SK-N-SH treated with all-trans-retinoic acid at 6 μM for 48 hours (cell line): Measurements from ENCODE around the gene CLDN4.

Experiments
- PPARA ChIP-seq: fragments of 250-450 bp; sonication (Bioruptor Pico); IDR thresholded peaks from 2 replicates; pipeline ENCODE4 v1.5.0; 2020; ENCODE audit warnings: mild to moderate bottlenecking, borderline replicate concordance
- SNAI2 ChIP-seq: fragments of 250-450 bp; sonication (Bioruptor Pico); IDR thresholded peaks from 2 replicates; pipeline ENCODE4 v1.5.0; 2020; ENCODE audit warnings: mild to moderate bottlenecking, moderate library complexity

DNA sequence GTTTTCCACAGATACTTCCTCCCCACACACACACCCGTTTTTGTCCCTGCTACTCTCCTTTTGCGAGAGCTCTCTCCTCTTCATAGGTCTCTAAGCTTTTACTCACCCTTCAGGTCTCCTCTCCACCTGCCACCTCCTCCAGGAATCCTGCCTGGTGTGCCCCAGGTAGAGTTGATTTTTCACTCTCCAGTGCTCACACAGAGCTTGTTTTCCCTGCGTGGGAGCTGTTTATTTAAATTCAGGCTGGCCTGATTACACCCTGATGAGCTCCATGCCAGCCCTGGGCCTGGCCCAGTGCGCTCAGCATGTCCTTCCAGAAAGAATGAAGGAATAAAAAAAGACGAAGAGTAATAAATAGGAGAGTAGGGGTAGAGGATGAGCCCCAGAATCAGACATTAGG, 7.5 kb upstream of the CLDN4 start:
- TF ChIP-seq SNAI2 (CRISPR knock-in tag) (no peak), PPARA (CRISPR knock-in tag) (no peak)
